ENCODE data around the gene TRAF3.
"Not testable (repeated sequence)": the region's sequence is repeated elsewhere in the genome, so short reads cannot be mapped to it uniquely, and the experiment has no call there.

TRAF3 gene

GRCh38 chr14:102829016-102829548 is 51.8 kb downstream of the TRAF3 start:
- DNase-seq (ENCODE audit: low read depth in 2 of 2), result no peak

- DNase-seq (ENCODE audit: low read depth in 2 of 2), result no peak
Measured at GRCh38 chr14:102830474-102831045, 53.3 kb downstream of the TRAF3 start.

GRCh38 chr14:102831163-102831804 is 54.0 kb downstream of the TRAF3 start:
- peak; percentile 18 to 51 for DNase-seq (ENCODE audit: low read depth in 2 of 2)

GRCh38 chr14:102833341-102833740 is 56.1 kb downstream of the TRAF3 start:
- DNase-seq (ENCODE audit: low read depth in 2 of 2), result no peak

GRCh38 chr14:102833991-102834390 is 56.7 kb downstream of the TRAF3 start:
- DNase-seq (ENCODE audit: low read depth in 2 of 2), result no peak

GRCh38 chr14:102835959-102836358 is 58.7 kb downstream of the TRAF3 start:
- no peak for DNase-seq (ENCODE audit: low read depth in 2 of 2)

- not testable (repeated sequence) for DNase-seq (ENCODE audit: low read depth in 2 of 2)
Measured at GRCh38 chr14:102837120-102837519, 59.9 kb downstream of the TRAF3 start.

- no peak for DNase-seq (ENCODE audit: low read depth in 2 of 2)
Measured at GRCh38 chr14:102838501-102838900, 61.3 kb downstream of the TRAF3 start.

- no peak for DNase-seq (ENCODE audit: low read depth in 2 of 2)
Measured at GRCh38 chr14:102840115-102840514, 62.9 kb downstream of the TRAF3 start.

GRCh38 chr14:102840771-102841528 is 63.7 kb downstream of the TRAF3 start:
- DNase-seq (ENCODE audit: low read depth in 2 of 2), result no peak

GRCh38 chr14:102848830-102849525 is 71.7 kb downstream of the TRAF3 start:
- no peak for DNase-seq (ENCODE audit: low read depth in 2 of 2)

- DNase-seq (ENCODE audit: low read depth in 2 of 2), result no peak
Measured at GRCh38 chr14:102849526-102850379, 72.5 kb downstream of the TRAF3 start.

- DNase-seq (ENCODE audit: low read depth in 2 of 2), result no peak
Measured at GRCh38 chr14:102853648-102854047, 76.4 kb downstream of the TRAF3 start.

- DNase-seq (ENCODE audit: low read depth in 2 of 2), result no peak
Measured at GRCh38 chr14:102854091-102854703, 76.9 kb downstream of the TRAF3 start.

GRCh38 chr14:102856179-102856578 is 78.9 kb downstream of the TRAF3 start:
- no peak for DNase-seq (ENCODE audit: low read depth in 2 of 2)

- no peak for DNase-seq (ENCODE audit: low read depth in 2 of 2)
Measured at GRCh38 chr14:102857444-102857843, 80.2 kb downstream of the TRAF3 start.

GRCh38 chr14:102859911-102860310 is 82.7 kb downstream of the TRAF3 start:
- no peak for DNase-seq (ENCODE audit: low read depth in 2 of 2)

- no peak for DNase-seq (ENCODE audit: low read depth in 2 of 2)
Measured at GRCh38 chr14:102862154-102862773, 85.0 kb downstream of the TRAF3 start.

- DNase-seq (ENCODE audit: low read depth in 2 of 2), result no peak
Measured at GRCh38 chr14:102863381-102863780, 86.1 kb downstream of the TRAF3 start.

- not testable (repeated sequence) for DNase-seq (ENCODE audit: low read depth in 2 of 2)
Measured at GRCh38 chr14:102865916-102866315, 88.7 kb downstream of the TRAF3 start.

All from stimulated activated CD8-positive, alpha-beta memory T cell treated with anti-CD3 and anti-CD28 coated beads, Interleukin-2, amount 100 ng/mL, for 48 hours (primary cell).